ENCODE data around the gene PLEK.

- no peak for TF ChIP-seq CTCF (IDR thresholded peaks at IDR 0.05)
- no peak for TF ChIP-seq REST (IDR thresholded peaks at IDR 0.05; ENCODE audit: insufficient read depth in 1 of 2, low read depth in 2 of 2, low read length in 1 of 2)
- TF ChIP-seq SIN3A (IDR thresholded peaks at IDR 0.05; ENCODE audit: borderline replicate concordance, insufficient read depth, low read depth, low read length), result no peak
- TF ChIP-seq POLR2AphosphoS5 (IDR thresholded peaks at IDR 0.05; ENCODE audit: low read depth, low read length), result no peak
These were observed 63.7 kb downstream of the PLEK start for GRCh38 chr2:68428746-68429145.
